HG02623 (cell line): Measurements from ENCODE around the gene ADGRA1.
"Not testable (repeated sequence)": the region's sequence is repeated elsewhere in the genome, so short reads cannot be mapped to it uniquely, and the experiment has no call there.

Experiments used
- ATAC-seq: cut with Tn5 transposase; IDR thresholded peaks from one replicate; pipeline ENCODE4 v1.9.1; 2021; ENCODE audit warnings: moderate library complexity; ENCODE audit not compliant: unreplicated experiment

The ADGRA1 gene

DNA sequence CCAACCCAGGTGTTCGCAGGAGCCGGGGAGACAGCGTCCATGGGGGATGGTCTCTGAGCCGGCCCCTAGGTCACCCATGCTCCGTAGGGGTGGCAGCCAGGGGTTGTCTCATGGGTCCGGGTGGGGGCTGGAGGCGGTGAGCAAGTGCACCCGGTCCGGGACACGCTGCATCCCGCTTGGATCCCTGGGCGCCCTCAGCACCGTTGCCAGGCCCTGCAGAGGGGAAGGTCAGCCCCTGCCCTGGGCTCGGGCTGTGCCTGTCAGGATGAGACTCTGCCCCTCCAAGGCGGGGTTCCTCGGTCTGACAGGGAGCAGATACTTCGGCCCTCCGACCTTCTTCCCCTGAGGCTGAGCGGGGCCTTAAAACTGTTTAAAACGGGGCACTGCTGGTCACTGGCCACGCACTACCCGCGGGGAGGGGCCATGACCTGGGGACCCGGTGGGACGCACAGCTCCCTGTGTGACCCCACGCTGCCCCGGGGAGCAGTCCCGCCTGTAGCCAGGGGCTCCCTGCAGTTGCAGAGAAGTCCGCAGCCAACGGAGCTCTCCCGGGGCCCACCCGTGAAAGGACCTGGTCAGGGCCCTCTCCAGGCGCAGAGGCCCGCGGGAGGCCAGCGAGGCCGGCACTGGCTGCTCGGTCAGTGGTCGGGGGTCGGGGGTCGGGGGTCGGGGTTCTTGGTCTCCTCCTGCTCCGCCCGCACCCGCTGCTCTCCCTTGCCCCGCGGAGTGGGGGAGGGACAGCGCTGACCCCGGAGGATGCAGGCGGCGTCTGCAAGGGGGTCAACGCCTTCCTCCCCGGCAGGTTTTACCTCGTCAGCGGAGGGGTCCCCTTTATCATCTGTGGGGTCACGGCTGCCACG, 38.9 kb downstream of the ADGRA1 start:
- ATAC-seq, result no peak

GRCh38 chr10:133127291-133128125, 39.8 kb downstream of the ADGRA1 start:
- ATAC-seq, result no peak

DNA sequence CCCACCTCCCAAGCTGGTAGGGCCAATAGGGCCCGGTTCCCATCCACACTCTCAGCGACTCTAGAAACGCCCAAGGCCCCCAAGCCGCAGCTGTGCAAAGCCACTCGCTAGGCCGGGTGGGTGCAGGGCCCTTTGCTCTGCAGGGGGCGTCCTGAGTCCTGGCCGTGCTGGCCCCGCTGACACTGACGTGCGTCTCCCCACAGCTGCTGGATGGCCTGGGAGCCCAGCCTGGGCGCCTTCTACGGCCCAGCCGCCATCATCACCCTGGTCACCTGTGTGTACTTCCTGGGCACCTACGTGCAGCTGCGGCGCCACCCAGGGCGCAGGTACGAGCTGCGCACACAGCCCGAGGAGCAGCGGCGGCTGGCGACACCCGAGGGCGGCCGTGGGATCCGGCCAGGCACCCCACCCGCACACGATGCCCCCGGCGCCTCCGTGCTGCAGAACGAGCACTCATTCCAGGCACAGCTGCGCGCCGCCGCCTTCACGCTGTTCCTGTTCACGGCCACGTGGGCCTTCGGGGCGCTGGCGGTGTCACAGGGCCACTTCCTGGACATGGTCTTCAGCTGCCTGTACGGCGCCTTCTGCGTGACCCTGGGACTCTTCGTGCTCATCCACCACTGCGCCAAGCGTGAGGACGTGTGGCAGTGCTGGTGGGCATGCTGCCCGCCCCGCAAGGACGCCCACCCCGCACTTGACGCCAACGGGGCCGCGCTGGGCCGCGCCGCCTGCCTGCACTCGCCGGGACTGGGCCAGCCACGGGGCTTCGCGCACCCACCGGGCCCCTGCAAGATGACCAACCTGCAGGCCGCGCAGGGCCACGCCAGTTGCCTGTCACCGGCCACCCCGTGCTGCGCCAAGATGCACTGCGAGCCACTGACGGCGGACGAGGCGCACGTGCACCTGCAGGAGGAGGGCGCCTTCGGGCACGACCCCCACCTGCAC, 40.7 kb downstream of the ADGRA1 start:
- no peak for ATAC-seq

GRCh38 chr10:133129071-133129858, 41.5 kb downstream of the ADGRA1 start:
- no peak for ATAC-seq

GRCh38 chr10:133129859-133130495, 42.3 kb downstream of the ADGRA1 start:
- ATAC-seq, result no peak

GRCh38 chr10:133130602-133131001, 42.9 kb downstream of the ADGRA1 start:
- ATAC-seq, result no peak

- ATAC-seq, result no peak
These were observed 43.3 kb downstream of the ADGRA1 start for GRCh38 chr10:133131053-133131452.

GRCh38 chr10:133131734-133132472, 44.2 kb downstream of the ADGRA1 start:
- no peak for ATAC-seq

DNA sequence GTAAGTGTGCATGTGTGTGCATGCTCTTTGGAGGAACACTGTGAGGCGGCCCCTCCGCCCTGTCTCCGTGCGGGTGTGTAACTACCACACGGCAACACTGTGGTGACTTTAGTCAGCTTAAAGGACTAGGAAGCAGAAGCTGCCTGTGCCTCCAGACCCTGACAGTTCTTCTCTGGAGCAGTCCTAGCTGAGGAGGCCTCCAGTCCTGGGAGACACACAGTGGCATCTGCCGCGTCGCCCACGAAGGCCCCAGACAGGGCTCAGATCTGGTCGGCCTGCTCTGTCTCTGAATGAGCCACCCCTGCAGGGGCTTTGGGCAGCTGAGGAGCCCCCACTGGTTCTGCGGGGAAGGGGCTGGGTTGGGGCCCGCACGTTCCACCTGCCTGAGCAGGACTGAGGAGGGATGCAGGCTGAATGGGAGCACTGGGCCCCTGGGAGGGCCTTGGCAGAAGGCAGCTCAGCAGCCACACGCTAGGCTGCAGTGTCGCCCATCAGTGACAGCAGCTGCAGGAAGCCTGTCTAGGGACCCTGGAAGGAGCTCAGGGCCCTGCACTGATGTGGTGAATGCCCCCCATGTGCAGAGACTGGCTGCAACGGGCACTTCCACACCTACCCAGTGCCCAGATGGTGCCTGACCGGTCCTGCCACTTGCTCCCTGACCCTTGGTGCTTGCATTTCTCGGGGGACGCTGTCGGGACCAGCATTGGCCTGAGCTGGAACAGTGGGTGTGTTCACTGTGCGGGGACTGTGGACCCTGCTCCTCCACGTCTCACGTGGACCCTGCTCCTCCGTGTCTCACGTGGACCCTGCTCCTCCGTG, 45.0 kb downstream of the ADGRA1 start:
- no peak for ATAC-seq

DNA sequence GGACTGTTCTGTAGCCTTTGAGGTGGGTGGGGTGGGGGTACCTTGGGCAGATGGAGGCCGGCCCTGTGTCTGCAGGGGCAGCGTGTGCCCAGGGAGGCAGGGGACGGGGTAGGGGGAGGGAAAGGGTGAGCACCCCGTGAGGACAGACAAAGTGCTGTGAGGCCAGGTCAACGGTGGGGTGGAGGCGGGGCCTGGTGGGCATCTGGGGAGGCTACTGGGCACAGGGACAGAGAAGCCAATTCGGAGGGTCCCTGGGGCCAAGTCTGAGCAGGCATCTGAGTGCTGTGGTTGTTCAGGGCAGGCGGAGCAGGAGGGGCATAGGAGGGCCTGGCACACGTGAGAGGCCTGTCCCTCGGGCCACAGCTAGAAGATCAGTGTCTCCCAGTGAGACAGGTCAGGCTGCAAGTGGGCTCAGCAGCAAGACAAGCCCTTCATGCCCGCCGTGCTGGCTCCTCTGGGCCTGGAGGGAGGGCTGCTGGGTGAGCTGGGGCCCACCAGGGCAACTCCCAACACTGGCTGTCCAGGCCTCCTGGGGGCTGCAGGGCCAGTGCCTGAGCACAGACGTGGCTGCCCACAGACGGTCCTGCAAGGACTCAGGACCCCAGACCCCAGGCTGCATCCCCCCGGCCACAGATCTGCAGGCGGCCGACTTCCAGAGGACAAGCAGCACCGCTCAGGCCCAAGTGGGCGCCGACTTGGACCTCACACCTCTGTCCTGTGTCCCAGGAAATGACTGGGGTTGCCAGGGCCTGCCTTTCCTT, 45.9 kb downstream of the ADGRA1 start:
- ATAC-seq, result no peak

- no peak for ATAC-seq
These were observed 46.8 kb downstream of the ADGRA1 start for GRCh38 chr10:133134411-133135115.

DNA sequence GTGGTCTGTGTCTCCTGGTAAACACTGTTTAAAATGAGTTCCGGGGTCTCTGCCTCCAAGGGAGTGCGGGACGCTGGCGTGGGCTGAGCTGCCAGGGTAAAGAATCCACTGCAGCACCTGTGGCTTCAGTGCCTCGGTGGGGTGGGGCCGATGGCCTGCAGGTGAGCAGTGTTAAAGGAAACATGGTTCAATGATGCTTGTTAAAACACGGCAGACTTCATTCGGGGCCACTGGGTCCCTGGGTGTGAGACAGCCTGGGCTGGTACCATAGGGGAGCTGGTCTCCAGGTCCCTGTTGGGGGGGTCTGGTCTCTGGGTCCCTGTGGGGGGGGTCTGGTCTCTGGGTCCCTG, 47.4 kb downstream of the ADGRA1 start:
- ATAC-seq, result no peak

- ATAC-seq, result not testable (repeated sequence)
These were observed 49.9 kb downstream of the ADGRA1 start for GRCh38 chr10:133137486-133138145.

DNA sequence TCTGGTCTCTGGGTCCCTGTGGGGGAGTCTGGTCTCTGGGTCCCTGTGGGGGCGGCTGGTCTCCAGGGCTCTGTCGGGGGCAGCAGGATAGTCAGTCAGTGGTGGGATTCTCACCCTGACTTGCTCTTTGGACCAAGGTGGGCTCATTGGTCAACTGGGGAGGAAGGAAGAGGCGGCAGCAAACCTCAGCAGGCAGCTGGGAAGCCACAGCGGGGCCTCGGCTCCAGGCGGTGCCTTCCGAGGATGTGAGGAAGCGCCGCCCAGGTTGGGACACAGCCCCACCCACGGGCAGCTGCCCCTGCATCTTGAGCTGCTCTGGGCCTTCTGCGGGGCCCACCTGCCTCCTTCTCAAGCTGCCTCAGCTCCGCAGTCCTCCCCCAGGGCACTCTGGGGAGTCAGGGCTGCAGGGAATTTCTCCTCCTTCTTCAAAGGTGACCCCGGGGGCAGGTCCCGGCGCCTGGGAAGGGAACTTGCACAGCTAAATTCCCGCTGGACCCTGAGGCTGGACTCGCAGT, 51.9 kb downstream of the ADGRA1 start:
- no peak for ATAC-seq

- no peak for ATAC-seq
These were observed 52.9 kb downstream of the ADGRA1 start for GRCh38 chr10:133140417-133141143.
